ENCODE results near the gene CYFIP2. TPM values are rescaled to one million over a fixed set of nuclear protein-coding genes. Genes with fewer than 3 reads are reported as not detected.

Gene CYFIP2
- total RNA-seq, 2 donors from 2014 or later = 29.3 to 33.4 TPM

DNA sequence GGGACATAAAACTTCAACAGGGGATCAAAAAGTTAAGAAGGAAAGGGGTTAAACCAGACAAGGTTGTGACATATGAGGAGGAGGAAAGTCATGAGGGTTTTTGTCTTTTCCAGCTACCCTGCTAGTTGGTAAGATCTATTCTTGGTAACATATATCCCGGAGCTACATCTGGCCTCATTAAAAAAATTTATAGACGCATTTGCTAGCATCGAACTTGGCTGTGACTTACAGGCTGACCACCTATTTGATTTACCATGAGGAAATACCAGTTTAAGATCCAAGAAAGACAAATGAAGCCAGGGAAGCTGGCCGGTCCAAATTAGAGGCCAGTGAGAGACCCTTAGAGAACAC is 106.5 kb downstream of the CYFIP2 start:
- TF ChIP-seq, protein P1, sequence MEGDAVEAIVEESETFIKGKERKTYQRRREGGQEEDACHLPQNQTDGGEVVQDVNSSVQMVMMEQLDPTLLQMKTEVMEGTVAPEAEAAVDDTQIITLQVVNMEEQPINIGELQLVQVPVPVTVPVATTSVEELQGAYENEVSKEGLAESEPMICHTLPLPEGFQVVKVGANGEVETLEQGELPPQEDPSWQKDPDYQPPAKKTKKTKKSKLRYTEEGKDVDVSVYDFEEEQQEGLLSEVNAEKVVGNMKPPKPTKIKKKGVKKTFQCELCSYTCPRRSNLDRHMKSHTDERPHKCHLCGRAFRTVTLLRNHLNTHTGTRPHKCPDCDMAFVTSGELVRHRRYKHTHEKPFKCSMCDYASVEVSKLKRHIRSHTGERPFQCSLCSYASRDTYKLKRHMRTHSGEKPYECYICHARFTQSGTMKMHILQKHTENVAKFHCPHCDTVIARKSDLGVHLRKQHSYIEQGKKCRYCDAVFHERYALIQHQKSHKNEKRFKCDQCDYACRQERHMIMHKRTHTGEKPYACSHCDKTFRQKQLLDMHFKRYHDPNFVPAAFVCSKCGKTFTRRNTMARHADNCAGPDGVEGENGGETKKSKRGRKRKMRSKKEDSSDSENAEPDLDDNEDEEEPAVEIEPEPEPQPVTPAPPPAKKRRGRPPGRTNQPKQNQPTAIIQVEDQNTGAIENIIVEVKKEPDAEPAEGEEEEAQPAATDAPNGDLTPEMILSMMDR (conservative IDR thresholded peaks at IDR 0.05) = no peak
- no peak overlapping the region for H3K4me3 Mint-ChIP-seq
- peaks cover 9% of the 10 kb centered on the region for H3K4me1 Mint-ChIP-seq
- WGBS, 2 experiments (ENCODE audit: insufficient coverage in 1 of 2, insufficient read length in 1 of 2) = 86 to 90% methylated on average over 4 of the region's 4 CpGs
- no peak overlapping the region for H3K9ac ChIP-seq (ENCODE audit: extremely low read depth, low read length, poor library complexity, severe bottlenecking)
- H3K36me3 Mint-ChIP-seq (ENCODE audit: low read depth) = no peaks in the 10 kb centered on the region
- H3K9me3 Mint-ChIP-seq = no peaks in the 10 kb centered on the region
- DNase-seq = peak; percentile 20
- no peaks in the 10 kb centered on the region for H3K9me3 ChIP-seq (ENCODE audit: control insufficient read depth, low read length)
- peaks cover 6% of the 10 kb centered on the region for H3K4me1 ChIP-seq (ENCODE audit: control insufficient read depth, insufficient read depth, low read length)
- H3K4me3 ChIP-seq (ENCODE audit: low read length) = no peak overlapping the region
- H3K27me3 Mint-ChIP-seq (ENCODE audit: insufficient read depth) = no peaks in the 10 kb centered on the region
- no peaks in the 10 kb centered on the region for H3K36me3 ChIP-seq (ENCODE audit: control insufficient read depth, insufficient read depth, low read length)
- H3K27ac Mint-ChIP-seq = no peak overlapping the region
- no peak overlapping the region for H3K27ac ChIP-seq (ENCODE audit: low read depth, low read length)
- H3K27me3 ChIP-seq (ENCODE audit: control insufficient read depth, insufficient read depth, low read length, poor library complexity, severe bottlenecking) = no peaks in the 10 kb centered on the region

DNA sequence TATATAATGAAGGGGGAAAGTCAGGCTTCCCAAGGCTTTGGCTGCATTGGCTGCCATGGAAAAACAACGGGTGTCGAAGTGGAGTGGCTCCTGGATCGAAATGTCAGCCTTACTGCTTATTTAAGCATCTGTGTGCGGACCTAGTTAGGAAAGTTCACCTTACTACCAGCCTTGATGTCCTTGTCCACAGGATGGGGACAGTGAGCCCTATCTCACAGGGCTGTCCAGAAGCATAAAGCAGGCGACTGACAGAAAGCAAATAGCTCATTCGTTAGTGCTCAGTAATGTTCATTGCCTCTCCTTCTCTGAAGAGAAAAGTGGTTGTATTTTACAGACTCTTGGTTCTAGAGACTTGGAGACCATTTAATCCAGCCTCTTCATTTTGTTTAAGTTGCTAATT is 112.6 kb downstream of the CYFIP2 start:
- no peaks in the 10 kb centered on the region for H3K36me3 Mint-ChIP-seq (ENCODE audit: low read depth)

DNA sequence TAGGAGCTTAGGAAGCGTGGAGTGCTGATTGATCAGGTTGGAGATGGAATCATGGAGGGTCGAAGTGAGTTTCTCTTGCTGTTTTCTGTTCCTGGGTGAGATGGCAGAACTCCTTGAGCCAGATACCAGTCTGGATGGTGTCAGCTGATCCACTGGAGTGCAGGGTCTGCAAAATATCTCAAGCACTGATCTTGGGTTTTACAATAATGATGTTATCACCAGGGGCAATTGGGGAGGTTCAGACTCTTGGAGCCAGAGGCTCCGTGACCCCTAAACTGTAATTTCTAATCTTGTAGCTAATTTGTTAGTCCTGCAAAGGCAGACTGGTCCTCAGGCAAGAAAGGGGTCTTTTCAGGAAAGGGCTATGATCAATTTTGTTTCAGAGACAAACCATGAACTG is 114.1 kb downstream of the CYFIP2 start:
- Mint-ChIP-seq H3K36me3 (ENCODE audit: low read depth) (no peaks in the 10 kb centered on the region), H3K4me3 (no peak overlapping the region), H3K27ac (no peak overlapping the region), H3K27me3 (ENCODE audit: insufficient read depth) (no peaks in the 10 kb centered on the region), H3K9me3 (no peaks in the 10 kb centered on the region), H3K4me1 (peaks cover 6% of the 10 kb centered on the region)
- DNase-seq = peak; percentile 20
- no peak overlapping the region for H3K27ac ChIP-seq (ENCODE audit: low read depth, low read length)
- H3K4me1 ChIP-seq (ENCODE audit: control insufficient read depth, insufficient read depth, low read length) = no peaks in the 10 kb centered on the region
- H3K27me3 ChIP-seq (ENCODE audit: control insufficient read depth, insufficient read depth, low read length, poor library complexity, severe bottlenecking) = no peaks in the 10 kb centered on the region
- no peaks in the 10 kb centered on the region for H3K9me3 ChIP-seq (ENCODE audit: control insufficient read depth, low read length)
- WGBS, 2 experiments (ENCODE audit: insufficient coverage in 1 of 2, insufficient read length in 1 of 2) = 91% methylated on average over 1 to 3 of the region's 3 CpGs
- H3K36me3 ChIP-seq (ENCODE audit: control insufficient read depth, insufficient read depth, low read length) = no peaks in the 10 kb centered on the region
- H3K4me3 ChIP-seq (ENCODE audit: low read length) = no peak overlapping the region
- H3K9ac ChIP-seq (ENCODE audit: extremely low read depth, low read length, poor library complexity, severe bottlenecking) = no peak overlapping the region
- TF ChIP-seq, protein P1 (conservative IDR thresholded peaks at IDR 0.05) = no peak

More for the DNA sequence above, 112.6 kb downstream of the CYFIP2 start:
- 92 to 98% methylated on average over 6 of the region's 6 CpGs for WGBS, 2 experiments (ENCODE audit: insufficient coverage in 1 of 2, insufficient read length in 1 of 2)
- Histone ChIP-seq H3K4me3 (ENCODE audit: low read length) (no peak overlapping the region), H3K9me3 (ENCODE audit: control insufficient read depth, low read length) (no peaks in the 10 kb centered on the region), H3K36me3 (ENCODE audit: control insufficient read depth, insufficient read depth, low read length) (no peaks in the 10 kb centered on the region), H3K27me3 (ENCODE audit: control insufficient read depth, insufficient read depth, low read length, poor library complexity, severe bottlenecking) (no peaks in the 10 kb centered on the region), H3K4me1 (ENCODE audit: control insufficient read depth, insufficient read depth, low read length) (no peaks in the 10 kb centered on the region), H3K27ac (ENCODE audit: low read depth, low read length) (no peak overlapping the region), H3K9ac (ENCODE audit: extremely low read depth, low read length, poor library complexity, severe bottlenecking) (no peak overlapping the region)
- Mint-ChIP-seq H3K4me1 (no peaks in the 10 kb centered on the region), H3K9me3 (no peaks in the 10 kb centered on the region), H3K27me3 (ENCODE audit: insufficient read depth) (no peaks in the 10 kb centered on the region), H3K4me3 (no peak overlapping the region), H3K27ac (no peak overlapping the region)
- DNase-seq = peak; percentile 35
- TF ChIP-seq, protein P1 (conservative IDR thresholded peaks at IDR 0.05) = no peak
